Endothelial cell of umbilical vein (primary cell): ENCODE measurements around the gene GARIN5B.

ENCODE experiments used
- EZH2 ChIP-seq: IDR thresholded peaks from 2 replicates; pipeline ENCODE4 v1.6.1; 2012; ENCODE audit warnings: borderline replicate concordance, low read depth, mild to moderate bottlenecking, moderate library complexity, low read length, inconsistent platforms; ENCODE audit not compliant: severe bottlenecking
- FOS ChIP-seq: IDR thresholded peaks from 2 replicates; pipeline ENCODE4 v1.6.1; 2011; ENCODE audit warnings: mild to moderate bottlenecking, low read length, moderate library complexity, borderline replicate concordance; ENCODE audit not compliant: insufficient read depth
- GATA2 ChIP-seq: IDR thresholded peaks from 2 replicates; pipeline ENCODE4 v1.7.0; 2011; ENCODE audit warnings: low read depth, mild to moderate bottlenecking, moderate library complexity, mixed read lengths, low read length; ENCODE audit not compliant: insufficient read length, insufficient read depth
- JUN ChIP-seq: IDR thresholded peaks from 2 replicates; pipeline ENCODE4 v1.6.1; 2011; ENCODE audit warnings: borderline replicate concordance, low read depth; ENCODE audit not compliant: insufficient read length, insufficient read depth
- POLR2A ChIP-seq: IDR thresholded peaks from 2 replicates; pipeline ENCODE4 v1.6.1; 2012; ENCODE audit warnings: low read depth, mild to moderate bottlenecking, control low read depth, low read length
- POLR2AphosphoS5 ChIP-seq: IDR thresholded peaks from 2 replicates; pipeline ENCODE4 v1.6.1; 2012; ENCODE audit warnings: low read depth, mild to moderate bottlenecking, control low read depth, low read length, moderate library complexity; ENCODE audit not compliant: insufficient read depth
- TF ChIP-seq, protein P1 (sequence below), 2 donors: IDR thresholded peaks; 1 replicate in 1 of 2; 2 replicates in 1 of 2; pipeline ENCODE4 v1.5.1; 2011; ENCODE audit warnings: low read length in 2 of 2, mild to moderate bottlenecking in 2 of 2, moderate library complexity in 2 of 2, control low read depth in 1 of 2, inconsistent platforms in 1 of 2, low read depth in 1 of 2; ENCODE audit not compliant: insufficient read depth in 1 of 2; ENCODE audit errors: extremely low read depth in 1 of 2

DNA sequence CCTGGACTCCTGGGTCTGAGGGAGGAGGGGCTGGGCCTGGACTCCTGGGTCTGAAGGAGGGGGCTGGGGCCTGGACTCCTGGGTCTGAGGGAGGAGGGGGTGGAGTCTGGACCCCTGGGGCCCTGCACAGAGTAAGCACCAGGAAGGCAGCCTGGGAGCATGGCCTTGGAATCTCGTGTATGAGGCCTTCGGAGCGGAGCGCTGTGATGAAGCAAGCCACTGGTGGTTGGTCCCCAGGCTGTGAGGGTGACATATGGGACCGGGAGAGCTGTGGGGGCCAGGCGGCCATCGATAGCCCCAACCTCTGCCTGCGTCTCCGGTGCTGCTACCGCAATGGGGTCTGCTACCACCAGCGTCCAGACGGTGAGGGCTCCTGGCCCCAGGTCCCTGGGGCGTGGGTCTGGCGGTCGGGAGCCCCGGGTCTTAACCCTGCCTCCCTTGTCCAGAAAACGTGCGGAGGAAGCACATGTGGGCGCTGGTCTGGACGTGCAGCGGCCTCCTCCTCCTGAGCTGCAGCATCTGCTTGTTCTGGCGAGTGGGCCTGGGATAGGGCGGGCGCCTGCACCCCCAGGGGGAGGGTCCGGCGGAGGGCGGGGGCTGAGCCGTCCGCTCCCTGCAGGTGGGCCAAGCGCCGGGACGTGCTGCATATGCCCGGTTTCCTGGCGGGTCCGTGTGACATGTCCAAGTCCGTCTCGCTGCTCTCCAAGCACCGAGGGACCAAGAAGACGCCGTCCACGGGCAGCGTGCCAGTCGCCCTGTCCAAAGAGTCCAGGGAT lies 14.5 kb upstream of the GARIN5B start:
- TF ChIP-seq EZH2: peak; percentile 70
- TF ChIP-seq POLR2A: no peak
- no peak for TF ChIP-seq GATA2
- no peak for TF ChIP-seq JUN
- TF ChIP-seq POLR2AphosphoS5: no peak
- TF ChIP-seq, protein P1, sequence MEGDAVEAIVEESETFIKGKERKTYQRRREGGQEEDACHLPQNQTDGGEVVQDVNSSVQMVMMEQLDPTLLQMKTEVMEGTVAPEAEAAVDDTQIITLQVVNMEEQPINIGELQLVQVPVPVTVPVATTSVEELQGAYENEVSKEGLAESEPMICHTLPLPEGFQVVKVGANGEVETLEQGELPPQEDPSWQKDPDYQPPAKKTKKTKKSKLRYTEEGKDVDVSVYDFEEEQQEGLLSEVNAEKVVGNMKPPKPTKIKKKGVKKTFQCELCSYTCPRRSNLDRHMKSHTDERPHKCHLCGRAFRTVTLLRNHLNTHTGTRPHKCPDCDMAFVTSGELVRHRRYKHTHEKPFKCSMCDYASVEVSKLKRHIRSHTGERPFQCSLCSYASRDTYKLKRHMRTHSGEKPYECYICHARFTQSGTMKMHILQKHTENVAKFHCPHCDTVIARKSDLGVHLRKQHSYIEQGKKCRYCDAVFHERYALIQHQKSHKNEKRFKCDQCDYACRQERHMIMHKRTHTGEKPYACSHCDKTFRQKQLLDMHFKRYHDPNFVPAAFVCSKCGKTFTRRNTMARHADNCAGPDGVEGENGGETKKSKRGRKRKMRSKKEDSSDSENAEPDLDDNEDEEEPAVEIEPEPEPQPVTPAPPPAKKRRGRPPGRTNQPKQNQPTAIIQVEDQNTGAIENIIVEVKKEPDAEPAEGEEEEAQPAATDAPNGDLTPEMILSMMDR (IDR thresholded peaks at IDR 0.05; ENCODE audit: extremely low read depth in 1 of 2, insufficient read depth in 1 of 2, low read depth in 1 of 2, low read length in 2 of 2): no peak
- TF ChIP-seq FOS: no peak
